NCI-H1105 (cell line): Measurements from ENCODE around the gene CORO2A.

Experiments used
- DNase-seq: peaks from one replicate; lab custom pipeline; 2025; lab: John Stamatoyannopoulos, UW

CORO2A gene

DNA sequence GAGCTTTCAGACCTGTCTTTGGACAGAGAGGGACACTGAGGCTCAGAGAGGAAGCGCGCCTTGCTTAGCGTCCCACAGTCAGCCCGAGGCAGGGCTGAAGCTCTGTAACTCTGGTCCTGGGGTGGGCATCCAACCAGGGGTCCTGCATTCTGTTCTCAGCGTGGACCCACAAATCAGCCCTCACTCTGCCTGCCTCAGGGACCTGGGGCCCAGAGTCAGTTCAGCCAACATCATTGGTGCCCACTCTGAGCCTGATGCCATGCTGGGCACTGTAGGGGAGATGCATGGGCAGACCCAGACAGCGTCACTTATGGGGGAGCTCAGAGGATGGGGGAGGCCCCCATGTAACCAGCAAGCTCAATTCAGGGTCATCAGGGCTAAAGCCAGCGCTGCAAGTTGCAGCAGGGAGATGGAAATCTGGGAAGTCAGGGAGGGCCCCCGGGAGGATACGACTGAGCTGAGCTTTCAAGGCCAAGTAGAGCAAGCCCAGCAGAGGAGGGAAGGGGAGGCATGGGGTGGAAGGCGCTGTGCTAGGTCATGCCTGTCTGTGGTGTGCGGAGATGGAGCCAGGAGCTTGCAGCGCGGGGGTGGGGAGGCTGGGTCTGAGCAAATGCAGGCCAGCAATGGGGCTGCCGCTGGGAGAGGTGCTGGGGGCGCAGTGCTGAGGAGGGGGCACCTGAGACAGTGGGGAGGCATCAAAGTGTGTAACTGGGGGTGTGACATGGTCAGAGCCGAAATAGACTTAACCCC lies 21.1 kb downstream of the CORO2A start:
- no peak for DNase-seq

DNA sequence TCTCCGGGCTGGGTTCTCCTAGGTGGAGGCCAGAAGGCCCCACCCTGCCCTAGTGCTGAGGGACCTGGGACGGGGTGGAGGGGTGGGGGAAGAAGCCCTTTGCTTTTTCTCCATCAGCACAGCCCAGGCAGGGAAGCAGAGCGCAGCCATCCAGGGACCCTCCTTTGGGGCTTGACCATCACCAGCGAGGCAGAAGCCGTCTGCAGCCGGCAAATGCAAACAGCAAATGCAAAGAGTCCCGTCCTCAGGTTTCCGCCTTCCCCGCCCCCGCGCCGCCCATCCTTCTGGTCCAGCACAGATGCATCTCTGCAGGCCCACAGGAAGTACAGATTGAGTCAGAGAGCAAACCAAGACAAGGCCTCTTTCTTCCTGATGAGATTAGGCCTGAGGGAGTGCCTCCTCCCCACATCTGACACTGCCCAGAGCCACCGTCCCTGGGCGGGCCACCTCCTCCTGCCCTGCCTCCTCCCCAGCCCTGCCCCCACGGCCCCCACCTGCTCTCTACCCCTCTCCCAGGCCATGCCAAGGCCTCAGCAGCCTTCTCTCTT lies 23.4 kb downstream of the CORO2A start:
- DNase-seq, result no peak

GRCh38 chr9:98168153-98168780 lies 24.2 kb downstream of the CORO2A start:
- no peak for DNase-seq

GRCh38 chr9:98164912-98165311 lies 27.5 kb downstream of the CORO2A start:
- no peak for DNase-seq

DNA sequence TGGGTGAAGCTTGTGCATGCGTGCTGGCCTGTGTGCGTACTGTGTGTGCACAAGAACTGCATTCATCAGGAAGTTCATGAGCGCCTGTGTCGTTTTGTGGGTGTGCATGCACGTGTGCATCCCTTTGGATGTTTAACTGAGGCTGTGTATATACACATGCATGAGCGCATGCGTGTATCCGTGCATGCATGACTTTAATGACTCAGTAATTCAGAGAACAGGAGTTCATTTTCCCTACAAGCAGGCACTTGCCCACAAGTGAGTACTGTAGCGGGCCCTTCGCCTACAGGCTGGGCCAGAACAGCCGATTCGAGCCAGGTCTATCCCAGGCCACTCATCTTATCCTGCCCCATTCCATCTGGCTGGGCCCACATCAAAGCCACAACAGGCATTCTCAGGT lies 29.8 kb downstream of the CORO2A start:
- DNase-seq, result no peak

- no peak for DNase-seq
Measured at GRCh38 chr9:98161851-98162250, 30.6 kb downstream of the CORO2A start.

DNA sequence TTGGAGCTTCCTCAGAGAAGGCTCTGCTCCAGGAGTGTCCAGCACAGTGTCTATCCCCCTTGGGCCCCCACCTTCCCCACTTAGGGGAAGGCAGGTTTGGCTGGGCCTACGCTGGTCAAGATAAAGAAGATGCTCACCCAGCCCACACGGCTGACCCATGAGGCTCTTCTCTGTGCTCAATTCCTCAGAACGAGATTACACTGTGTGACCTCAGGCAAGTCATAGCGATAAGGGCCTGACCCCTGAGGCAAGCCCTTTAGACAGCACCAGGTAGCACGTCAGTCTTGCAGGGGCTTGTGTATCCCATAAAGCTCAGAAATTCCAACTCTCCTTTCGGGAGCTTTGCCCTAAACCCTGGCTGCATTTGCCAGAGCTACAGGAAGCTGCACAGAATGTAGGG lies 32.6 kb downstream of the CORO2A start:
- DNase-seq, result no peak

GRCh38 chr9:98159301-98159700 lies 33.1 kb downstream of the CORO2A start:
- DNase-seq, result no peak

GRCh38 chr9:98158071-98158831 lies 34.2 kb downstream of the CORO2A start:
- no peak for DNase-seq

GRCh38 chr9:98157372-98157771 lies 35.1 kb downstream of the CORO2A start:
- DNase-seq, result no peak

- DNase-seq, result no peak
Measured at GRCh38 chr9:98154678-98155077, 37.8 kb downstream of the CORO2A start.

DNA sequence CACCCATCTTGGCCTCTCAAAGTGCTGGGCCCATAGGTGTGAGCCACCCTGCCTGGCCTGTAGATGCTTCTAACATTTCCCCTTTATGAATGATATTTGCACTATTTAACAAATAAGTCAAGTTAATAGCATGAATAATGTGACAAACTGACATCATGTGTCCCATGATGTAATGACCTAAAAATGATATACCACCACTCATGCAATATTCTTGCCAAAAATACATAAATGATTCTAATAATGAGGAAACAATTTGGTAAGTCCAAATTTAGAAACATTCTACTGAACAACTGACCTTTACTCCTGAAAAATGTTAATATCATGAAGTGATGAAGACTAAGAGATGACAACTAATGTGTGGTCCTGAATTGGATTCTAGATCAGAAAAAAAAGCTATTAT lies 39.9 kb downstream of the CORO2A start:
- no peak for DNase-seq

DNA sequence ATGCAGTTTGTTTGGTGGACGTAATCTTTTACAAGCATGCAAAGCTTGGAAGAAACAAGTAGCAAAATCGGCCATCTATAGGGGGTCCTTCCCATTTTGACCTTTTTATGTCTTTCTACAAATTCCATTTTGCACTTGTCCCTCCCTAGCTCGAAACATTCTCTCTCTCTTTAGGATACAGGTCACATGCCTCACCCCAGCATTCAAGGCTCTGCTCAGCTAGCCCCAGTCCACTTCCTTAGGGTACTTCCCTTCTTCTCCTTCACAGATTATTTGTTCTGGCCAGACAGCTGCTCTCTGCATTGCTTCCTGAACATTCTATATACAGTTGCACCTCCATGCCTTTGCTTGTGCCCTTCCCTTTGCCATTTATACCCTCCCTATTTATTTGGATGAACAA lies 41.7 kb downstream of the CORO2A start:
- DNase-seq, result no peak

DNA sequence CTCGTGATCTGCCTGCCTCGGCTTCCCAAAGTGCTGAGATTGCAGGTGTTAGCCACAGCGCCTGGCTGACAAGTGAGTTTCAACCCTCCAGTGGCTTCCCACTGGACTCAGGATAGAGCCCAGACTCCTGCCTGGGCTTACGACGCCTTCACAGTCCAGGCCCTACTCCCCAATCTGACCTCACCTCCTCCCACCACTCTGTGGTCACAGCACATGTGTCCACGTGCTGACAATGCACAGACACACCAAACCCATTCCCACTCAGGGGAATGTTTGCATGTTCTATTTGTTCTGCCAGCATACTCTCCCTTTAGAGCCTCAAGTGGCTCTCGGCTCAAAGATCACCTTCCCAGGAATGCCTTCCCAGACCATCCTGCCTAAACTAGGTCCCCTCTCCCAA lies 42.3 kb downstream of the CORO2A start:
- DNase-seq, result no peak

DNA sequence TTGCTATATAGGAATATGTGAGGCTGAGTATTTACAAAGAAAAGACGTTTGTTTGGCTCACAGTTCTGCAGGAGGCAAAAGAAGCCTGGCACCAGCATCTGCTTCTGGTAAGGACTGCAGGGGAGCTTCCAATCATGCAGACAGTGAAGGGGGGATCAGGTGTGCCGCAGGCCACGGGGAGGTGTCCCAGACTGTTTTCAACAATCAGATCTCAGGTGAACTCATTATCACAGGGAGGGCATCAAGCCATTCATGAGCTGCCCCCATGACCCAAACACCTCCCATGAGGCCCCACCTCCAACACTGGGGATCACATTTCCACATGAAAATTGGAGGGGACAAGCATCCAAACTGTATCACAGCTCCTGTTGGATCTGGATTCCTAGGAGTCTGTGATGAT lies 43.0 kb downstream of the CORO2A start:
- no peak for DNase-seq

GRCh38 chr9:98148486-98148885 lies 44.0 kb downstream of the CORO2A start:
- DNase-seq, result no peak

DNA sequence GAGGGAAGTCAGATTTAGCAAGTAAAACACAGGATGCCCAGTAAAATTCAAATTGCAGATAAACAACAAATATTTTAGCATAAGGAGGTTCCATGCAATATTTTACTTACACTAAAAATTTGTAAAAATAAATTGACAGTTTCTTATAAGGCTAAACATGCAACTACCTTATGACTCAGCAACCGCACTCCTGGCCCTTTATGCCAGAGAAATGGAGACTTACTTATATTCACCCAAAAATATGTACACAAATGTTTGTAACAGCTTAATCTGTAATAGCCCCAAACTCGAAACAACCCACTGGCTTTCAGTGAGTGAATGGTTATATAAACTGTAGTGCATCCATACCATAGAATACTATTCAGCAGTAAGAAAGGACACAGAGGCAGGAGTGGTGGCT lies 44.9 kb downstream of the CORO2A start:
- no peak for DNase-seq

DNA sequence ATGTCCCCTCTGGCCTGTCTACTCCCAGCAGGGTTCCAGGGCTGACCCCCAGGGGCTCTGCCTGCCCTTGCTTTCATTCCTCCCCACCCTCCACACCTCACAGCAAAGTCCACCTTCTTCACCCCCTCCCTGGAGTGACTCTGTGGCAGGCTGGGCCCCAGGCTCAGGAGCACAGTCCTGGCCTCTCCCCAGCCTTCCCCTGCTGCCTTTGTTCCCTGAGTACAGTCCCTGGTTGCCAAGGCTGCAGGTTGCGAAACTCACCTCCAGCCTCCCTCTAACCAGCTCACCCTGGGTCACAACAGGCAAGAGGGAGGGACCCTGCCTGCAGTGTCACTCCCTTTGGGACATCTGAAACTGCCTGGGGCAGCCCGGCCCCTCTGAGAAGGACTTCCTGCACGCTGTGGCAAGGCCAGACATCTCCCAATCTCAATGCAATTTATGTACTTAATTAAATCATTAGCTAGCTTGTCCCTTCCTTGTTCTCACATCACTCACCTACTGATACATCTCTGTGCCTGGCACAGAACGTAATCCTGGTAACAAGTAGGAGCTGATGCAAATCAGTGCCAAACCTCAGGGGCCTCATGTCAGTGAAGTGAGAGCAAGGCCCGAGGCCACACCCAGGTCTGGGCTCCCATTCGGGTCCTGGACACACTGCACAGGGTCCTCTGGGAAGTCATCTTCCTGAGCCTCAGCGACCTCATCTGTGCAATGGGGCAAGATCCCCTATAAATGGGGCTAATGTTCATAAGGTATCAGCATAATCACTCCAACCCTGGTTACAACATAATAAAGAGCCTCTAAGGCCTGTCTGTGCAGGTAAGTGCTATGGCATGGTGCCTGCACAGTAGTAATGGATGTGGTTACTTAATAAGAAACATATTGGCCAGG lies 46.1 kb downstream of the CORO2A start:
- DNase-seq, result no peak

GRCh38 chr9:98144631-98145030 lies 47.8 kb downstream of the CORO2A start:
- no peak for DNase-seq

GRCh38 chr9:98144076-98144475 lies 48.4 kb downstream of the CORO2A start:
- DNase-seq, result no peak

DNA sequence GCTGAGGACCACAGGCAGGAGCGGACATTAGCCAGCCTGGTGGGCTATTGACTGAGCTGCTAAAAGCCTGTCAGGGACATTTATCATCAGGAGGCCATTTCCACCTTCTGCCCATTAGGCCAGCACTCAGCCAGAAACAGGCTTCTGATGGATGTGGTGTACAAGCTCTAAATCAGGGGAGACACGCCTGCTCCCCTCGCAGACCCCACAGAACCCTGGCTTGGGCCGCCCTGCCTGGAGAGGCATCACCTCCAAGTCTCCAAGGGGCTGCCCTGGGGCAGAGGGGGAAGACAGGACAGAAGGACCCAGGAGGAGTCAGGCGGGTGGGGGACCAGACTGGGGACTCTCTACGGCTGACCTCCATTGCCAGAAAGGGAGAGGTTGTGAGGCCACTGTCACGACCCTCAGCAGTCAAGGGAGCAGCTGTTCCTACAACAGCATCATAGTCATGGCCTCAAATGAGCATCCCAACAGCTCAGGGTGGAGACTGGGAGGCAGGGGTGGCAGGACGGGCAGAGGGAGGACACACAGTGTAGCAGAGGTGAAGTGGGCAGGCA lies 49.4 kb downstream of the CORO2A start:
- DNase-seq, result no peak
